Cardiac muscle cell (in vitro differentiated cells and primary cell): Measurements from ENCODE around the gene ZFAND4. TPM values are rescaled to one million over a fixed set of nuclear protein-coding genes. Genes with fewer than 3 reads are reported as not detected.

Experiments used
- DNase-seq, 2 donors: peaks; one replicate each; pipeline versions ENCODE4 v3.0.0 to v3.0.0-alpha.2; 2010 to 2017; ENCODE audit warnings: low read depth in 1 of 2, low spot score in 1 of 2
- H3K27ac ChIP-seq: fragments of 200-600 bp; sonication (generic); 2 replicates; pipeline ENCODE4 v1.5.1; 2016
- H3K27me3 ChIP-seq: fragments of 200-600 bp; sonication (generic); 2 replicates; pipeline ENCODE4 v1.6.0; 2016; ENCODE audit warnings: control low read depth
- H3K36me3 ChIP-seq: fragments of 200-600 bp; sonication (generic); 2 replicates; pipeline ENCODE4 v1.5.1; 2016; ENCODE audit warnings: control low read depth
- H3K4me1 ChIP-seq: fragments of 200-600 bp; sonication (generic); 2 replicates; pipeline ENCODE4 v1.8.1; 2017; ENCODE audit warnings: low read depth, mild to moderate bottlenecking, mixed run types
- H3K4me3 ChIP-seq: fragments of 200-600 bp; sonication (generic); 2 replicates; pipeline ENCODE4 v1.5.1; 2016; ENCODE audit warnings: mild to moderate bottlenecking
- H3K9me3 ChIP-seq: fragments of 200-600 bp; sonication (generic); 2 replicates; pipeline ENCODE4 v1.5.1; 2017; ENCODE audit warnings: low read depth, mild to moderate bottlenecking, control low read depth
- polyA plus RNA-seq: library from polyadenylated mRNA; unstranded; fragments of >200 nt; fragmentation: Nextera tagmentation; extraction: Ambion mirVana; gene quantifications from 2 replicates; pipeline ENCODE4 v1.2.1, GENCODE V29; 2016
- total RNA-seq: library from RNA; depleted of rRNA; stranded (reverse); fragments of >200 nt; gene quantifications from 2 replicates; pipeline ENCODE4 v1.2.3, GENCODE V29; 2016
- TF ChIP-seq, protein P1 (sequence below): IDR thresholded peaks from 2 replicates; pipeline ENCODE4 v1.5.1; 2012; ENCODE audit warnings: low read depth, mild to moderate bottlenecking, low read length

Gene ZFAND4
- total and polyA plus RNA-seq, 2 experiments from 2014 or later = 9.6 to 21.0 TPM

DNA sequence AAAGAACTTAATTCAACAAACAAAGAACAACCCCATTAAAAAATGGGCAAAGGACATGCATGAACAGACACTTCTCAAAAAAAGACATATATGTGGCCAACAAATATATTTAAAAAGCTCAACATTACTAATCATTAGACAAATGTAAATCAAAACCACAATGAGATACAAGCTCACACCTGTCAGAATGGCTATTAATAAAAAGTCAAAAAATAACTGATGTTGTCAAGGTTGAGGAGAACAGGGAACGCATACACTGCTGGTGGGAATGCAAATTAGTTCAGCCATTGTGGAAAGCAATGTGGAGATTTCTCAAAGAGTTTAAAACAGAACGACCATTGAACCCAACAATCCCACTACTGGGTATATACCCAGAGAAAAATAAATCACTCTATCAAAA is 19.1 kb downstream of the ZFAND4 start:
- Histone ChIP-seq H3K36me3 (no peaks in the 10 kb centered on the region), H3K4me1 (no peaks in the 10 kb centered on the region), H3K27ac (no peak overlapping the region), H3K4me3 (no peak overlapping the region), H3K27me3 (no peaks in the 10 kb centered on the region), H3K9me3 (no peaks in the 10 kb centered on the region)
- DNase-seq = no peak
- TF ChIP-seq, protein P1, sequence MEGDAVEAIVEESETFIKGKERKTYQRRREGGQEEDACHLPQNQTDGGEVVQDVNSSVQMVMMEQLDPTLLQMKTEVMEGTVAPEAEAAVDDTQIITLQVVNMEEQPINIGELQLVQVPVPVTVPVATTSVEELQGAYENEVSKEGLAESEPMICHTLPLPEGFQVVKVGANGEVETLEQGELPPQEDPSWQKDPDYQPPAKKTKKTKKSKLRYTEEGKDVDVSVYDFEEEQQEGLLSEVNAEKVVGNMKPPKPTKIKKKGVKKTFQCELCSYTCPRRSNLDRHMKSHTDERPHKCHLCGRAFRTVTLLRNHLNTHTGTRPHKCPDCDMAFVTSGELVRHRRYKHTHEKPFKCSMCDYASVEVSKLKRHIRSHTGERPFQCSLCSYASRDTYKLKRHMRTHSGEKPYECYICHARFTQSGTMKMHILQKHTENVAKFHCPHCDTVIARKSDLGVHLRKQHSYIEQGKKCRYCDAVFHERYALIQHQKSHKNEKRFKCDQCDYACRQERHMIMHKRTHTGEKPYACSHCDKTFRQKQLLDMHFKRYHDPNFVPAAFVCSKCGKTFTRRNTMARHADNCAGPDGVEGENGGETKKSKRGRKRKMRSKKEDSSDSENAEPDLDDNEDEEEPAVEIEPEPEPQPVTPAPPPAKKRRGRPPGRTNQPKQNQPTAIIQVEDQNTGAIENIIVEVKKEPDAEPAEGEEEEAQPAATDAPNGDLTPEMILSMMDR = no peak

DNA sequence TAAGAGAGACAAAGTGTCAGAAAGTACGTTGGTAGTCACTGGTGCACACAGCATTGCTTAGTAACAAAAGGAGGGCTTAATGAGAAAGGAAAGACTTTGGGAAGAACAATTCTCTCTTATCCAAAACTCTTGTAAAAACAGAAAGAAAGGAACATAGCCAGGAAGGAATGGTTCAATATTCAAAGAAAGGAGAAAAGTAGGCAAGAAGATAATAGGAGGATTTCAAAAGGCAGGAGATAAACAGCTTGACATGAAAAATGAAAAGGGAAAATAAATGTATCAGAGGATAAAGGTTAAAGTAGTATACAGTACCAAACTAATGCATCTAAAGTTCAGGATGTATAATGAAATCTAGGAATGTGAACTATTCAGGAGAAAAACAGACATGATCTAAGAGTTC is 20.1 kb downstream of the ZFAND4 start:
- no peak overlapping the region for H3K4me3 ChIP-seq
- H3K9me3 ChIP-seq = no peaks in the 10 kb centered on the region
- H3K27ac ChIP-seq = no peak overlapping the region
- TF ChIP-seq, protein P1 = no peak
- no peaks in the 10 kb centered on the region for H3K4me1 ChIP-seq
- H3K36me3 ChIP-seq = no peaks in the 10 kb centered on the region
- no peaks in the 10 kb centered on the region for H3K27me3 ChIP-seq
- DNase-seq = no peak

DNA sequence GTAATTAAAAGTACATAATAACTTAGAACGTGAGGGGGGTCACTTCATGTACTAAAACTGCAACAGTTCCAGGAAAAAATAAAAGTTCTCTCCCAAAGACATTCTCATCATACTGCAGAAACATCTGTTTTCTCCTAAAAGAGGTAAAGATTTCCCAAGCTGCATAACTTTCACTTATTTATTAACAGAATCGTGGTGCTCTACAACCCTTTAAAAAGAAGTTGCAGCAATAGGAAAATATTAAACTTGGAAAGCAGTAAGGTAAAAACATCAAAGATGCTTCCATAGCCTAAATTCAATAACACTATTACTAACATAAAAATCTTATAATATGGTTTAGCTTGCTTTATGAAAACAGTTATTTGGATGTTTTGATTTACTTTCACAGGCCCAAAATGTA is 23.3 kb downstream of the ZFAND4 start:
- DNase-seq = no peak
- Histone ChIP-seq H3K27me3 (no peaks in the 10 kb centered on the region), H3K36me3 (peaks cover 8% of the 10 kb centered on the region), H3K27ac (no peak overlapping the region), H3K4me1 (no peaks in the 10 kb centered on the region), H3K9me3 (no peaks in the 10 kb centered on the region), H3K4me3 (no peak overlapping the region)
- TF ChIP-seq, protein P1 = no peak

DNA sequence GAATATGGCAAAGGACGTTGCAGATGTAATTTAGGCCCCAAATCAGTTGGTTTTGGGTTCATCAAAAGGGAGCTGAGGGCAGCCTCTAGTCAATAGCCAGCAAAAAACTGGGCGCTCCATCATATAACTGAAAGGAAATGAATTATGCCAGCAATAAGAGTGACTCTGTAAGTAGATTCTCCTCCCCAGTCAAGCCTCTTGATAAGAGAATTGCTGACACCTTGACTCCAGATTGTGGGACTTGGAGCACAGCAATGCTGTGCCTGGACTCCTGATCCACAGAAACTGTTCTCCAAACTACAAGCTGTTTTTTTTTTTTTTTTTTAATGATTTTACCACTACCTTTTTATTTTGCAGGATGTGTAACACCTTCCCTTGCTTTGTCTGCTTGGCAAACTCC is 25.5 kb downstream of the ZFAND4 start:
- TF ChIP-seq, protein P1 = no peak
- H3K27me3 ChIP-seq = no peaks in the 10 kb centered on the region
- no peak overlapping the region for H3K27ac ChIP-seq
- no peak for DNase-seq
- peaks cover 8% of the 10 kb centered on the region for H3K36me3 ChIP-seq
- no peaks in the 10 kb centered on the region for H3K9me3 ChIP-seq
- no peaks in the 10 kb centered on the region for H3K4me1 ChIP-seq
- H3K4me3 ChIP-seq = no peak overlapping the region

DNA sequence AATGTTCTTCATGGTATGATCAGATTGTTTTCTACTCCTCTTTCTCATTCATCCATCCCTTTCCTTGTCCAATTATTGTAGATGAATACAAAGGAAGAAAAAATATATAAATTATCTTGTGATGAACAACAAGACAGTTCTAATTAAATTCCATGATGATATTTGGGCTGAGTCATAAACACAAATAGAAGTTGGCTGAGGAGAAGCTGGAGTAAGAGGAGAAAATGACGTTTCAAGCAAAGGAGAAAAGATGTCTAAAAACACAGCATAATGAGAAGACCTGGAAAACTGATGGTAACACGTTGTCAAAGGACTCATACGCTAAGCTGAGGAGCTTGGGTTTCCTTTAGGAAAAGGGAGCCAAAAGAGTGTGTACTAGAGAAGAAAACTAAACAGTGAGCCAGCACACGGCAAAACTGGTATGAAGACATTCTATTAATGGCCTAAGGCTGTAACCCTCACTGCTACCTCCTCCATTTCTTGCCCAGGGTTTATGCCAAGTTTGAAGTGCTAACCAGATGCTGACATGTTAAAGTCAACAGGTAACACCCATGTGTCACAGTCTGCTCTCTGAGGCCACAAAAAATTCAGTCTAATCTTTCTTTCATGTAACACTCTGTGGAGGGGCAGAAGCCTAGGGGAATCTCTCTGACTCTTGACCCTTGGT is 26.1 kb downstream of the ZFAND4 start:
- DNase-seq = no peak
- no peak overlapping the region for H3K4me3 ChIP-seq
- no peaks in the 10 kb centered on the region for H3K27me3 ChIP-seq
- no peaks in the 10 kb centered on the region for H3K4me1 ChIP-seq
- H3K27ac ChIP-seq = no peak overlapping the region
- TF ChIP-seq, protein P1 = no peak
- H3K36me3 ChIP-seq = peaks cover 8% of the 10 kb centered on the region
- no peaks in the 10 kb centered on the region for H3K9me3 ChIP-seq
